Neural crest cell (in vitro differentiated cells): ENCODE data around the gene ZSCAN25. TPM values are rescaled to one million over a fixed set of nuclear protein-coding genes. Genes with fewer than 3 reads are reported as not detected.
"Not testable (repeated sequence)": the region's sequence is repeated elsewhere in the genome, so short reads cannot be mapped to it uniquely, and the experiment has no call there.

Experiments used
- DNase-seq: peaks from one replicate; pipeline ENCODE4 v3.0.0; 2021; ENCODE audit warnings: low read depth, mixed read lengths, low spot score
- H3K27ac Mint-ChIP-seq: one replicate; pipeline ENCODE4 v1.8.0; 2021; ENCODE audit warnings: mild to moderate bottlenecking, mixed read lengths; ENCODE audit not compliant: unreplicated experiment
- H3K27me3 Mint-ChIP-seq: 2 replicates; pipeline ENCODE4 v1.8.0; 2021; ENCODE audit warnings: low read depth, mild to moderate bottlenecking, mixed read lengths
- H3K36me3 Mint-ChIP-seq: 2 replicates; pipeline ENCODE4 v1.8.0; 2021; ENCODE audit warnings: low read depth, mild to moderate bottlenecking, mixed read lengths
- H3K4me1 Mint-ChIP-seq: 2 replicates; pipeline ENCODE4 v1.8.0; 2021; ENCODE audit warnings: mixed read lengths
- H3K4me3 Mint-ChIP-seq: one replicate; pipeline ENCODE4 v1.8.0; 2021; ENCODE audit warnings: mild to moderate bottlenecking, mixed read lengths
- H3K9me3 Mint-ChIP-seq: 2 replicates; pipeline ENCODE4 v1.8.0; 2021; ENCODE audit warnings: mixed read lengths
- CTCF ChIP-seq: fragments of 200-600 bp; sonication (generic); conservative IDR thresholded peaks from 2 replicates; pipeline ENCODE4 v1.5.0; 2021; ENCODE audit warnings: antibody characterized with exemption, mild to moderate bottlenecking
- long read RNA-seq: library from polyadenylated mRNA; unstranded; transcript quantifications from one replicate; pipeline ENCODE4 v2.0.0, GENCODE V29; 2020
- total RNA-seq: library from RNA; stranded (reverse); gene quantifications from 2 replicates; pipeline ENCODE4 v1.2.1, GENCODE V29; 2021

ZSCAN25 gene
- 23.4 and 26.4 TPM in 2 replicates for total RNA-seq
- long read RNA-seq, full-length matches to known transcripts, result 2 of 27 reads
- long read RNA-seq, partial matches to known transcripts, result 1 of 27 reads
- long read RNA-seq, other reads (novel, unspliced or antisense), result 24 of 27 reads

DNA sequence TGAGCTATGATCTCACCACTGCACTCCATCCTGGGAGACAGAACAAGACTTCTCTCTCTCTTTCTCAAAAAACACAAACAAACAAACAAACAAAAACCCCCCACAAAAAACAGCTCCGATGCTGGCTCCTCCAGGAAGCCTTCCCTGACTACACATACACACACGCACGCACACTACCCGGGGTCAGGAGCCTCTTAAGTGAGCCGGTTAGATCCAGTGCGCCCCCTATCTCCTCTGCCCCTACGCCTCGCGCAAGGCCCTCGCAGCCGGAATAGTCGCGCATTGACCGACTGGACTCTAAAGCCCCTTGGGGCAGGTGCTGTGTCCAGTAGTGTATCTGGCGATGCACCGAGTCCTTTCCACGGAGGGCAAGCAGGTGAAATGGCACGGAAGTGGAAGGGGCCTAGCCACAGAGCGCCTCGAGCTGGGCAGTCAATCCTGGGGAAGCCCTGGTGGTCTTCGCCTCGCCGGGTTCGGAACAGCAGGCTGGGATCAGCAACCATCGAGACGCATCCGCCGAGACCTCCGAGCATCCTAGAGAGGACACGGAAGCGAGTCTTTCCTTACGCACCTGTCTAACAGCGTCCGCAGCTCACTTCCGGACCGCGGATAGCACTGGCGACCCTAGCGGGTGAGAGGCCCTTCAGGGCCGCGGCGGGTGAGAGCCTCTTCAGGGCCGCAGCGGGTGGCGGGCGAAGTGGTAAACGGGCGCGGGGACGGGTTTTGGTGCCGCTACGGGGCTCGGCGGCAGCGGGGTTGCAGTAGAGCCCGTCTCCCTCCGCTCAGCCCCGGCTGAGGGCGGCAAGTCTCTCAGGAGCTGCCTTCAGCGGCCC lies at the start of gene ZSCAN25:
Gene ZSCAN25, plus strand, starts transcription at position 588 of the 833 bp plus-strand sequence. CDS start 2,661 bp downstream, outside the sequence.
- Mint-ChIP-seq H3K4me3 (peak within 1 kb of the TSS; percentile 94), H3K4me1 (peaks cover 33% of the 10 kb centered on the region), H3K27me3 (no peaks in the 10 kb centered on the region), H3K36me3 (peaks cover 3% of the 10 kb centered on the region), H3K27ac (peak within 1 kb of the TSS; percentile 97), H3K9me3 (no peaks in the 10 kb centered on the region)
- DNase-seq, result peak; percentile 88
- peak; percentile 59 for TF ChIP-seq CTCF

DNA sequence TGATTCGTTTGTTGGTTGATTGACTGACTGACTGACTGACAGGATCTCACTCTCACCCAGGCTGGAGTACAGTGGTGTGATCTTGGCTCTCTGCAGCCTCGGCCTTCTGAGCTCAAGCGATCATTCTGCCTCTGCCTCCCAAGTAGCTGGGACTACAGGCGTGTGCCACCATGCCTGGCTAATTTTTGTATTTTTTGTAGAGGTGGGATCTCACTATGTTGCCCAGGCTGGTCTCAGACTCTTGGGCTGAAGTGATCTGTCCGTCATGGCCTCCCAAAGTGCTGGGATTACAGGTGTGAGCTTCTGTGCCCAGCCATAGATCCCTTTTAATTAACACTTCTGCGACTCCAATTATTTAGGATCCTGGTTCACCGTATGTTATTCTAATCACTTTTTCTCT lies 48.0 kb upstream of the ZSCAN25 start:
- H3K9me3 Mint-ChIP-seq, H3K4me1 Mint-ChIP-seq, H3K27me3 Mint-ChIP-seq, H3K27ac Mint-ChIP-seq, DNase-seq, H3K4me3 Mint-ChIP-seq: not testable (repeated sequence)
- H3K36me3 Mint-ChIP-seq, result peaks cover 12% of the 10 kb centered on the region

DNA sequence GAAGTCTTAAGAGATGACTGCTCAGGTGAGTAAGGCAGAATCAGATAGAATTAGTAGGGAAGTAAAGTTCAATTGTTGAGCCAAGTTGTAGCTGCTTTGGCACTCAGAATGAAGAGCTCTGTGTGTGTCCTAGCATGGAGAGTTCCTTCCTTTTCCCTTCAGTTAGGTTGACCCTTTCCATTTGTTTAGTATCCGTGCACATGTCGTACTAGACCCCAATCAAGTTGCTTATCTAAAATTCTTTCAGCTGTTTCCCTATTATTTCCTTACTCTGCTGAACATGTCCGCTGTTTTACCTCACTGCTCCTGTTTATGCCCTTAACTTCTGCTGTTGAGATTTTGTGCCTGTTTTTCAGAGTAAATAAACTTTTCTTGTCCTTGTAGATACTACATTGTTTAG lies 45.0 kb upstream of the ZSCAN25 start:
- TF ChIP-seq CTCF, result no peak
- no peak overlapping the region for H3K27ac Mint-ChIP-seq
- peaks cover 5% of the 10 kb centered on the region for H3K36me3 Mint-ChIP-seq
- no peaks in the 10 kb centered on the region for H3K4me1 Mint-ChIP-seq
- H3K4me3 Mint-ChIP-seq, result no peak overlapping the region
- no peaks in the 10 kb centered on the region for H3K27me3 Mint-ChIP-seq
- DNase-seq, result no peak
- no peaks in the 10 kb centered on the region for H3K9me3 Mint-ChIP-seq

GRCh38 chr7:99573257-99573656 lies 43.5 kb upstream of the ZSCAN25 start:
- H3K27ac Mint-ChIP-seq, result no peak overlapping the region
- H3K36me3 Mint-ChIP-seq, result peaks cover 5% of the 10 kb centered on the region
- H3K9me3 Mint-ChIP-seq, result no peaks in the 10 kb centered on the region
- H3K4me1 Mint-ChIP-seq, result no peaks in the 10 kb centered on the region
- H3K4me3 Mint-ChIP-seq, result no peak overlapping the region
- TF ChIP-seq CTCF, result no peak
- no peaks in the 10 kb centered on the region for H3K27me3 Mint-ChIP-seq
- no peak for DNase-seq

- Mint-ChIP-seq H3K4me1 (peaks cover 19% of the 10 kb centered on the region), H3K4me3 (no peak overlapping the region), H3K9me3 (no peaks in the 10 kb centered on the region), H3K36me3 (peaks cover 5% of the 10 kb centered on the region), H3K27me3 (no peaks in the 10 kb centered on the region), H3K27ac (no peak overlapping the region)
- TF ChIP-seq CTCF, result no peak
- DNase-seq, result no peak
Observed at GRCh38 chr7:99576251-99576650, 40.5 kb upstream of the ZSCAN25 start.
